AG04449 (cell line): ENCODE results near the gene KCNH2.
"Not testable (repeated sequence)": the region's sequence is repeated elsewhere in the genome, so short reads cannot be mapped to it uniquely, and the experiment has no call there.

Source experiments
- CTCF ChIA-PET: fragments of 350-600 bp; formaldehyde crosslinking; extraction: SDS; loops from one replicate; lab custom pipeline; 2021; ENCODE audit warnings: antibody characterized with exemption; lab: Yijun Ruan, JAX
- POLR2A ChIA-PET: fragments of 400-600, 350-600 bp; formaldehyde crosslinking; extraction: SDS; loops from one replicate; lab custom pipeline; 2020; ENCODE audit warnings: antibody characterized with exemption, inconsistent platforms; lab: Yijun Ruan, JAX
- DNase-seq: peaks from one replicate; pipeline ENCODE4 v3.0.0-alpha.2; 2010; ENCODE audit warnings: low read depth, low spot score
- H3K4me3 ChIP-seq: 2 replicates; pipeline ENCODE4 v1.5.1; 2011; ENCODE audit warnings: low read depth, mild to moderate bottlenecking, control low read depth, low read length
- TF ChIP-seq, protein P1 (sequence below): IDR thresholded peaks from one replicate; pipeline ENCODE4 v1.5.1; 2011; ENCODE audit warnings: mild to moderate bottlenecking, moderate library complexity, low read length, control low read depth, inconsistent platforms; ENCODE audit not compliant: insufficient read depth; ENCODE audit errors: missing control alignments

The KCNH2 gene, protein sequence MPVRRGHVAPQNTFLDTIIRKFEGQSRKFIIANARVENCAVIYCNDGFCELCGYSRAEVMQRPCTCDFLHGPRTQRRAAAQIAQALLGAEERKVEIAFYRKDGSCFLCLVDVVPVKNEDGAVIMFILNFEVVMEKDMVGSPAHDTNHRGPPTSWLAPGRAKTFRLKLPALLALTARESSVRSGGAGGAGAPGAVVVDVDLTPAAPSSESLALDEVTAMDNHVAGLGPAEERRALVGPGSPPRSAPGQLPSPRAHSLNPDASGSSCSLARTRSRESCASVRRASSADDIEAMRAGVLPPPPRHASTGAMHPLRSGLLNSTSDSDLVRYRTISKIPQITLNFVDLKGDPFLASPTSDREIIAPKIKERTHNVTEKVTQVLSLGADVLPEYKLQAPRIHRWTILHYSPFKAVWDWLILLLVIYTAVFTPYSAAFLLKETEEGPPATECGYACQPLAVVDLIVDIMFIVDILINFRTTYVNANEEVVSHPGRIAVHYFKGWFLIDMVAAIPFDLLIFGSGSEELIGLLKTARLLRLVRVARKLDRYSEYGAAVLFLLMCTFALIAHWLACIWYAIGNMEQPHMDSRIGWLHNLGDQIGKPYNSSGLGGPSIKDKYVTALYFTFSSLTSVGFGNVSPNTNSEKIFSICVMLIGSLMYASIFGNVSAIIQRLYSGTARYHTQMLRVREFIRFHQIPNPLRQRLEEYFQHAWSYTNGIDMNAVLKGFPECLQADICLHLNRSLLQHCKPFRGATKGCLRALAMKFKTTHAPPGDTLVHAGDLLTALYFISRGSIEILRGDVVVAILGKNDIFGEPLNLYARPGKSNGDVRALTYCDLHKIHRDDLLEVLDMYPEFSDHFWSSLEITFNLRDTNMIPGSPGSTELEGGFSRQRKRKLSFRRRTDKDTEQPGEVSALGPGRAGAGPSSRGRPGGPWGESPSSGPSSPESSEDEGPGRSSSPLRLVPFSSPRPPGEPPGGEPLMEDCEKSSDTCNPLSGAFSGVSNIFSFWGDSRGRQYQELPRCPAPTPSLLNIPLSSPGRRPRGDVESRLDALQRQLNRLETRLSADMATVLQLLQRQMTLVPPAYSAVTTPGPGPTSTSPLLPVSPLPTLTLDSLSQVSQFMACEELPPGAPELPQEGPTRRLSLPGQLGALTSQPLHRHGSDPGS

DNA sequence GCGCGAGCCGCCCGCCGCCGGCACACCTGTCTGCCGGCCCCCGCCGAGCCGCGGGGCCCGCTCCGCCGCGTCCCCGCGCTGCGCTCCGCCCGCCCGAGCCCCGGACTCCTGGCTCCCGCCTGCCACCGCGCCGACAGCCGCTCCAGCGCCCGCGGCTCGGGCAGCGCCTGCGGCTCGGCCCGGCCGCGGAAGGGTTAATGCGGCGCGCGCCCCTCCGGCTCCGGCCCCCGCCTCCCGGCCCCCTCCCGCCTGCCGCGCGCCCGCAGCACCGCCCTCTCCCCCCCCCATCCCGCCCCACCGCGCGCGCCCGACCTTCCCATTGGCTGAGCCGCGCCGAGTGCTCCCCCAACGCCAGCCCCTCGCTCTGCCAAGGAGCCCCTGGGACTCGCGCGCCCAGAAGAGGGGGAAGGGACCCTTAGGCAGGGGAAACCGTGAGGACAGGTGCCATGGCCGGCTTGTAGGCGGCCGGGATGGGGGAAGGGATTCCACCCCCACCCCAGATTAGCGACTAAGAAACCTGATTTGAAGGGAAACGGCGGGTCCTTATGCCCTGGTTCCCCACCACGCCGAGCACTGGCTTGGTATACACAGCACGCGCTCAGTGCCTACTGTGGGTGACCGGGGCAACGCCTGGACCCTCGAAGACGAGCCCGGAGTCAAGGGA, at the start of gene KCNH2:
KCNH2 (minus strand) TSS at position 196 of the 664 bp plus-strand sequence. CDS start 408 bp downstream, outside the sequence.
- DNase-seq: no peak
- ChIA-PET POLR2A (interaction anchor here (0.6 to 0.7 kb wide), 2 partner anchors 573 to 656 kb away, joined by 3 read pairs; a partner anchor contains a TSS), CTCF (interaction anchor here (1.4 to 3.0 kb wide), 3 partner anchors 7 to 16 kb away, joined by 4 to 11 read pairs (median 11); no protein-coding TSS in a partner anchor)
- TF ChIP-seq, protein P1, sequence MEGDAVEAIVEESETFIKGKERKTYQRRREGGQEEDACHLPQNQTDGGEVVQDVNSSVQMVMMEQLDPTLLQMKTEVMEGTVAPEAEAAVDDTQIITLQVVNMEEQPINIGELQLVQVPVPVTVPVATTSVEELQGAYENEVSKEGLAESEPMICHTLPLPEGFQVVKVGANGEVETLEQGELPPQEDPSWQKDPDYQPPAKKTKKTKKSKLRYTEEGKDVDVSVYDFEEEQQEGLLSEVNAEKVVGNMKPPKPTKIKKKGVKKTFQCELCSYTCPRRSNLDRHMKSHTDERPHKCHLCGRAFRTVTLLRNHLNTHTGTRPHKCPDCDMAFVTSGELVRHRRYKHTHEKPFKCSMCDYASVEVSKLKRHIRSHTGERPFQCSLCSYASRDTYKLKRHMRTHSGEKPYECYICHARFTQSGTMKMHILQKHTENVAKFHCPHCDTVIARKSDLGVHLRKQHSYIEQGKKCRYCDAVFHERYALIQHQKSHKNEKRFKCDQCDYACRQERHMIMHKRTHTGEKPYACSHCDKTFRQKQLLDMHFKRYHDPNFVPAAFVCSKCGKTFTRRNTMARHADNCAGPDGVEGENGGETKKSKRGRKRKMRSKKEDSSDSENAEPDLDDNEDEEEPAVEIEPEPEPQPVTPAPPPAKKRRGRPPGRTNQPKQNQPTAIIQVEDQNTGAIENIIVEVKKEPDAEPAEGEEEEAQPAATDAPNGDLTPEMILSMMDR: no peak
- no peak within 1 kb of the TSS for H3K4me3 ChIP-seq

DNA sequence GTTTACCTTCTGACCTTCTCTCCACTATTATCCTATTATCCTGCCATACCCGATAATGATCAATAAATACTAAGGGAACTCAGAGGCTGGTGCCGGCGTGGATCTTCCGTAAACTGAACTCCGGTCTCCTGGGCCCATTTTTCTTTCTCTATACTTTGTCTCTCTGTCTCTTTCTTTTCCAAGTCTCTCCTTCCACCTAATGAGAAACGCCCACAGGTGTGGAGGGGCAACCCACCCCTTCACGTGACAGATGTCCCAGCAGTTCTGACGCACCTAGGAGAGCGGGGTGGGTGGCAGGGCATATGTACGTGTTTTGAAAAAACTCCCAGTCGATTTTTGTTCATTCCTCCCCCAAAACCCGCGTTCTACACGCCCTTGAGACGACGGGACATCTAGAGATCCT, 49.6 kb upstream of the KCNH2 start:
- CTCF ChIA-PET: interaction anchor here (0.6 to 5.6 kb wide), 9 partner anchors 10 to 86 kb away, joined by 3 to 77 read pairs (median 4); partner anchors contain the start of genes CDK5 and NOS3
- DNase-seq: not testable (repeated sequence)
- peak overlapping the region; percentile 83 for H3K4me3 ChIP-seq
- POLR2A ChIA-PET: interaction anchor here (0.7 to 1.9 kb wide), 9 partner anchors 9 to 86 kb away, joined by 3 to 13 read pairs (median 5); partner anchors contain the start of genes CDK5 and FASTK

DNA sequence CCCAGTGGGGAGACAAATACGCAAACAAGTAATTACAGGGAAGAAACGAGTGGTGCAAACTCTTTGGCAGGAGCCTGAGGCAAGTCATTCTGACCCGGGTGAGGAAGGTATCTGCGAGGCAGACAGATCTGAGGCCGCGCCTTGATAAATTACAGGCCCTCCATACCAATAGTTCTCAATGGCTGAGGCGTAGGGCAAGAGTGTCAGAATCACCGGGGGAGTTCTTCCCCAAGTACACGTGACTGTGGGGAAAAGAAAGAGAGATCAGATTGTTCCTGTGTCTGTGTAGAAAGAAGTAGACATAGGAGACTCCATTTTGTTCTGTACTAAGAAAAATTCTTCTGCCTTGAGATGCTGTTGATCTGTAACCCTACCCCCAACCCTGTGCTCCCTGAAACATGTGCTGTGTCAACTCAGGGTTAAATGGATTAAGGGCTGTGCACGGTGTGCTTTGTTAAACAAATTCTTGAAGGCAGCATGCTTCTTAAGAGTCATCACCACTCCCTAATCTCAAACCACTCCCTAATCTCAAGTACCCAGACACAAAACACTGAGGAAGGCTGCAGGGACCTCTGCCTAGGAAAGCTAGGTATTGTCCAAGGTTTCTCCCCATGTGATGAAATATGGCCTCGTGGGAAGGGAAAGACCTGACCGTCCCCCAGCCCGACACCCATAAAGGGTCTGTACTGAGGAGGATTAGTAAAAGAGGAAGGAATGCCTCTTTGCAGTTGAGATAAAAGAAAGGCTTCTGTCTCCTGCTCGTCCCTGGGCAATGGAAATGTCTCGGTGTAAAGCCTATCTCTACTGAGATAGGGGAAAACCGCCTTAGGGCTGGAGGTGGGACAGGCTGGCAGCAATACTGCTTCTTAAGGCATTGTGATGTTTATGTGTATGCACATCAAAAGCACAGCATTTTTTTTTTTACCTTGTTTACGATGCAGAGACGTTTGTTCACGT, 48.9 kb upstream of the KCNH2 start:
- ChIA-PET CTCF (interaction anchor here (5.5 to 7.1 kb wide), 3 partner anchors 9 to 83 kb away, joined by 60 to 77 read pairs (median 65); no protein-coding TSS in a partner anchor), POLR2A (interaction anchor here (1.4 to 1.5 kb wide), 2 partner anchors 31 to 86 kb away, joined by 5 to 9 read pairs; partner anchors contain the start of gene CDK5)
- not testable (repeated sequence) for H3K4me3 ChIP-seq, DNase-seq

DNA sequence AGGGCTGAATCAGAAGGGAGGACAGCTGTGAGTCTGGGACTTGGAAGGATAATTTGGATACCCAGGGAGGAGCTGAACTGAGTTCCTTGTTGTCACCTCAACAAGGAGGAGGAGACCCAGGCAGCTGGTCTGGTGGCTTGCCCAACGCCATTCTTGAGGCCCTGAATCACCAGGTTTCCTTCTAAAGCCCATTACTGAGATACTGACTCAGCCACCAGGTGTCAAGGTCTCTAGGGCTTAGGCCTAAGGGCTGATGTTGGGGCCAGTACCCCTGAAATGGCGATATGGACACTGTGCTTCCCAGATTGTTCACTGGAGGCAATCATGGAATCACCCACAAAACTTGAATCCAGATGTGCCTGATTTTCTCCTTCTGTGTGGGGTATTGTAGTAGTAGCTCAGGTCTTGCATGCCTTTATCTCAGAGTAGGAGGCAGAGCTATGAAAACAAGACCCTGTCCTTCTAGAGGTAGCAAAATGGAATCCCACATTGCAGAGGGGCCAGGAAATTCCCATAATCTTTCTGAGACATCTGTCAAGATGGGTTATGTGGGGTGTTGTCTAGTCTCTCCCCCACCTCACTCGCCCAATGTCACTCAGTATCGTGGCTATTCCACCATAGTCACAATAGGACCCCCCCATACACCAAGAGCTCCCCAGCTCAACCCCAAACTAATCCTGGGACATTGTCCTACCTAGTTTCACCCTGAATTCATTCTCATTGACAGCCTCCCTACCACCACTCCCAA, 48.0 kb upstream of the KCNH2 start:
- POLR2A ChIA-PET: no interaction called here
- CTCF ChIA-PET: interaction anchor here (5.5 to 7.1 kb wide), 3 partner anchors 8 to 84 kb away, joined by 60 to 77 read pairs (median 65); no protein-coding TSS in a partner anchor
- TF ChIP-seq, protein P1: no peak
- DNase-seq: no peak
- no peak overlapping the region for H3K4me3 ChIP-seq

DNA sequence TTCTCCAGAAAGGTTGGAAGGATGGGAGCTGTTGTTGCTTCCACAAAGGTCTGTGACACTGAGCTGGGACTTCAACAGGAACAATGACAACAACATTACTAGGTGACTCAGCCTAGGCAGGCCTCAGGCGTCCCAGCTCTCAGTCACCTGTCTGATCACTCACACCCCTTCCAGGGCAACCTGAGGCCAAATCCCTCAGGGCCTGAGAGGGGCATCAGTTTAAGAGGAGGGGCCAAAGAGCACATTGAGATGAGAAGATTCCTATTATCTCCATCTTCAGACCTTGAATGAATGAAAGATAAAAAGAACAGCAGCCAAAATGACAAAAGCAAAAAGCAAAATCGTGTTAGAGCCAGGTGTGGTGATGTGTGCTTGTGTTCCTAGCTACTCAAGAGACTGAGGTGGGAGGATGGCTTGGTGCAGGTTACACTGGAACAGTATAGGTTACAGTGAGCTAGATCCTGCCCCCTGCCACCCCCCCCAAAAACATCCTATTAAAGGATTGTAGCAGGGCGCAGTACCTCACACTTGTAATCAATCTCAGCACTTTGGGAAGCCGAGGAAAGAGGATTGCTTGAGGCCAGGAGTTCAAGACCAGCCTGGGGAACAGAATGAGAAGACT, 46.4 kb upstream of the KCNH2 start, which contains the start of gene ATG9B:
ATG9B (minus strand) TSS at position 60 of the 622 bp plus-strand sequence. CDS start 71 bp downstream, outside the sequence.
- POLR2A ChIA-PET: no interaction called here
- TF ChIP-seq, protein P1: no peak
- no peak for DNase-seq
- H3K4me3 ChIP-seq: no peak within 1 kb of the TSS
- CTCF ChIA-PET: interaction anchor here (7.1 to 9.0 kb wide), 2 partner anchors 13 to 87 kb away, joined by 65 to 125 read pairs; no protein-coding TSS in a partner anchor
